Measurements from ENCODE around the gene ENAH.

DNA sequence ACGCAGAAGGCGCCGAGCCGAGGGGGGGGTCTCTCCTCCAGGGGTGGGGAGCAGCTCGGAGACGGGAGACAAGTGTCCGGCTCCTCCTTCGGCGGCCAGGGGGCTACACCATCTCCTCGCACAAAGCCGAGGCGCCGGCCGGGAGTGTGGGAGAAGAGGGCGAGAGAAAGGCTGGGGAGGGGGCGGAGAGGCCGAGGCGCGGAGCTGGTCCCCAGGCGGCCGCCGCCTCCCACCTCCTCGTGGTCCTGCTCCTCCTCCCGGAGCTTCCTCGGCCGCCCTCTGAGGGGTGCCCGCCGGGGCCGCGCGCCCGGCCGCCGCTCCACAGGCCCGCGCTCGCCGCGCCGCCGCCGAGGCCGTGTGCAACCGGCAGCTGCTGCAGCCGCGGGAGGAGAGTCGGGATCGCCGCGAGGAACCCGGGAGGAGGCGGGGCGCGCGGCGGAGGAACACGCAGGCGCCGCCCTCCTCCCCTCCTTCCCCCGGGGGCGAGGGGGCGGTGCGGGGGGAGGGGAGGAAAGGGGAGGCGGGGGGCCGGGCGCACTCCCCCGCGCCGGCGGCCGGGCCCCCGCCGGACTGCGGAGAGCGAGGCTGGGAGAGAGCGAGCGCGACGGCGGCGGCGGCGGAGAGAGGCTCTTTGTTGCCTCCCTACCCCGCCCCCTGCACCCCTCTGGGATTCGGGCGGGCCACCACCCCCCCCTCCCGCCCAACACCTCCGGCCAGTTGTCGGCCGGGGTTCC lies at the start of gene ENAH:
- TF ChIP-seq, protein P1, sequence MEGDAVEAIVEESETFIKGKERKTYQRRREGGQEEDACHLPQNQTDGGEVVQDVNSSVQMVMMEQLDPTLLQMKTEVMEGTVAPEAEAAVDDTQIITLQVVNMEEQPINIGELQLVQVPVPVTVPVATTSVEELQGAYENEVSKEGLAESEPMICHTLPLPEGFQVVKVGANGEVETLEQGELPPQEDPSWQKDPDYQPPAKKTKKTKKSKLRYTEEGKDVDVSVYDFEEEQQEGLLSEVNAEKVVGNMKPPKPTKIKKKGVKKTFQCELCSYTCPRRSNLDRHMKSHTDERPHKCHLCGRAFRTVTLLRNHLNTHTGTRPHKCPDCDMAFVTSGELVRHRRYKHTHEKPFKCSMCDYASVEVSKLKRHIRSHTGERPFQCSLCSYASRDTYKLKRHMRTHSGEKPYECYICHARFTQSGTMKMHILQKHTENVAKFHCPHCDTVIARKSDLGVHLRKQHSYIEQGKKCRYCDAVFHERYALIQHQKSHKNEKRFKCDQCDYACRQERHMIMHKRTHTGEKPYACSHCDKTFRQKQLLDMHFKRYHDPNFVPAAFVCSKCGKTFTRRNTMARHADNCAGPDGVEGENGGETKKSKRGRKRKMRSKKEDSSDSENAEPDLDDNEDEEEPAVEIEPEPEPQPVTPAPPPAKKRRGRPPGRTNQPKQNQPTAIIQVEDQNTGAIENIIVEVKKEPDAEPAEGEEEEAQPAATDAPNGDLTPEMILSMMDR (IDR thresholded peaks at IDR 0.05; ENCODE audit: low read depth, low read length): no peak
- TF ChIP-seq EZH2phosphoT487 (IDR thresholded peaks at IDR 0.05; ENCODE audit: low read depth): no peak
